ENCODE data around the gene FAM72D.
"Not testable (repeated sequence)": the region's sequence is repeated elsewhere in the genome, so short reads cannot be mapped to it uniquely, and the experiment has no call there.

The FAM72D gene

GRCh38 chr1:145095284-145096057, at the start of gene FAM72D, which contains the start of gene SRGAP2B:
Gene FAM72D, plus strand, starts transcription at chr1:145095974. Its CDS starts 874 bp downstream, at chr1:145096848.
Gene SRGAP2B, minus strand, starts transcription at chr1:145095328. Its CDS starts 2,427 bp downstream, at chr1:145092901.
- not testable (repeated sequence) for DNase-seq (ENCODE audit: low read depth)

GRCh38 chr1:145047553-145047952, 48.2 kb upstream of the FAM72D start:
- DNase-seq (ENCODE audit: low read depth): not testable (repeated sequence)

- not testable (repeated sequence) for DNase-seq (ENCODE audit: low read depth)
Measured at GRCh38 chr1:145048181-145048856, 47.5 kb upstream of the FAM72D start.

GRCh38 chr1:145052019-145052776, 43.6 kb upstream of the FAM72D start:
- DNase-seq (ENCODE audit: low read depth): not testable (repeated sequence)

GRCh38 chr1:145053428-145053827, 42.3 kb upstream of the FAM72D start:
- DNase-seq (ENCODE audit: low read depth): not testable (repeated sequence)

- DNase-seq (ENCODE audit: low read depth): not testable (repeated sequence)
Measured at GRCh38 chr1:145055217-145055760, 40.5 kb upstream of the FAM72D start.

GRCh38 chr1:145058184-145058583, 37.6 kb upstream of the FAM72D start:
- DNase-seq (ENCODE audit: low read depth): not testable (repeated sequence)

- not testable (repeated sequence) for DNase-seq (ENCODE audit: low read depth)
Measured at GRCh38 chr1:145063285-145063684, 32.5 kb upstream of the FAM72D start.

- DNase-seq (ENCODE audit: low read depth): not testable (repeated sequence)
Measured at GRCh38 chr1:145063941-145064648, 31.7 kb upstream of the FAM72D start.

- not testable (repeated sequence) for DNase-seq (ENCODE audit: low read depth)
Measured at GRCh38 chr1:145065194-145065826, 30.5 kb upstream of the FAM72D start.

GRCh38 chr1:145066486-145066885, 29.3 kb upstream of the FAM72D start:
- DNase-seq (ENCODE audit: low read depth): not testable (repeated sequence)

GRCh38 chr1:145071569-145071968, 24.2 kb upstream of the FAM72D start:
- not testable (repeated sequence) for DNase-seq (ENCODE audit: low read depth)

- not testable (repeated sequence) for DNase-seq (ENCODE audit: low read depth)
Measured at GRCh38 chr1:145074021-145074559, 21.7 kb upstream of the FAM72D start.

GRCh38 chr1:145076877-145077276, 18.9 kb upstream of the FAM72D start:
- not testable (repeated sequence) for DNase-seq (ENCODE audit: low read depth)

- not testable (repeated sequence) for DNase-seq (ENCODE audit: low read depth)
Measured at GRCh38 chr1:145077872-145078786, 17.6 kb upstream of the FAM72D start.

GRCh38 chr1:145078787-145079370, 16.9 kb upstream of the FAM72D start:
- not testable (repeated sequence) for DNase-seq (ENCODE audit: low read depth)

- DNase-seq (ENCODE audit: low read depth): not testable (repeated sequence)
Measured at GRCh38 chr1:145079737-145080136, 16.0 kb upstream of the FAM72D start.

GRCh38 chr1:145080193-145080592, 15.6 kb upstream of the FAM72D start:
- DNase-seq (ENCODE audit: low read depth): not testable (repeated sequence)

All from stimulated activated CD8-positive, alpha-beta memory T cell treated with anti-CD3 and anti-CD28 coated beads, Interleukin-15, amount 100 ng/mL, for 1 hour (primary cell).